ENCODE data around the gene PARP12. TPM values are rescaled to one million over a fixed set of nuclear protein-coding genes. Genes with fewer than 3 reads are reported as not detected.

The PARP12 gene
- total and polyA plus RNA-seq, 2 of the 8 experiments (the other 6 are each of a cell fraction or from before 2014, with no cell fraction given): 9.0 to 21.5 TPM

DNA sequence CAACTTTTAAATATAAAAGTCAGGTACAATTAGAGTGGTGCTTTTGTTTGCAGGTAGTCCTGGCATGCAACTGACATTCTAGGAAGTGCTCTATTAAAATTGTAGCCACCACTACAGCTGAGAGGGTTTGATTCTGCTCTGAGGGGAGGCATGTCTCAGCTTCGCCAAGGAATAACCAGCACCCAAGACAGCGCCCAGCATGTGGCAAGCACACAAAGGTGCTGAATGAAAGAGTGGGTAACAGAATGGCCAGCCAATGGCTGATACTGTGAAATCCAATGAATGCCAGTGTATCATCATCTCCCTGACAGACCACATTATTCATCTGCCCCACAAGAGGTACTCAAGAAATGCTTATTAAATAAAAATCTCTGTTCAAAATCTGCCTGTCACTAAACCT, 6.9 kb downstream of the PARP12 start:
- Histone ChIP-seq H3K9me3 (ENCODE audit: insufficient read depth in 2 of 2, low read depth in 1 of 2, low read length in 1 of 2) (no peaks in the 10 kb centered on the region), H2AK5ac (ENCODE audit: low read depth, low read length) (no peak overlapping the region), H2BK120ac (replicated peaks; ENCODE audit: low read depth, low read length) (no peak overlapping the region), H3K36me3 (ENCODE audit: control insufficient read depth in 2 of 4, insufficient read depth in 4 of 4, low read length in 3 of 4) (no peaks in the 10 kb centered on the region), H4K8ac (ENCODE audit: extremely low read depth, insufficient read depth, low read length) (no peak overlapping the region), H3K4ac (replicated peaks; ENCODE audit: insufficient read length, low read depth, low read length) (no peak overlapping the region), H3K27me3 (replicated peaks in 1 of 4; ENCODE audit: control insufficient read depth in 3 of 4, extremely low read depth in 1 of 4, insufficient read depth in 3 of 4, low read length in 3 of 4) (peaks cover 0 to 2% (median 0%) of the 10 kb centered on the region in 4 experiments; a peak in 1 of 7 replicates), H2AFZ (ENCODE audit: low read length) (no peak overlapping the region), H3K23ac (ENCODE audit: insufficient read length) (no peak overlapping the region), H2BK5ac (ENCODE audit: low read depth, low read length) (no peak overlapping the region), H3K9ac (replicated peaks in 1 of 4; ENCODE audit: extremely low read depth in 1 of 4, low read depth in 3 of 4, low read length in 3 of 4) (no peak overlapping the region), H2BK20ac (ENCODE audit: low read length) (no peak overlapping the region), H3K4me3 (ENCODE audit: extremely low read depth in 1 of 4, insufficient read depth in 2 of 4, low read depth in 3 of 4, low read length in 4 of 4) (no peak overlapping the region), H3K79me2 (ENCODE audit: control insufficient read depth in 1 of 2, insufficient read depth in 2 of 2, low read length in 2 of 2) (no peaks in the 10 kb centered on the region), H3K56ac (replicated peaks; ENCODE audit: insufficient read length, low read depth, low read length) (no peak overlapping the region), H4K20me1 (replicated peaks in 1 of 2; ENCODE audit: control insufficient read depth in 1 of 2, insufficient read depth in 2 of 2, low read length in 2 of 2) (peaks cover 0 to 2% of the 10 kb centered on the region in 2 experiments), H4K5ac (ENCODE audit: insufficient read length, low read depth, low read length) (no peak overlapping the region), H3K4me2 (ENCODE audit: insufficient read depth in 1 of 2, low read depth in 2 of 2, low read length in 2 of 2) (no peak overlapping the region), H3K27ac (ENCODE audit: low read depth, low read length) (no peak overlapping the region), H3K23me2 (ENCODE audit: low read depth, low read length) (no peaks in the 10 kb centered on the region), H2BK15ac (ENCODE audit: low read length) (no peak overlapping the region), H4K91ac (replicated peaks; ENCODE audit: insufficient read length, low read length) (no peak overlapping the region), H3K14ac (ENCODE audit: insufficient read length) (no peak overlapping the region), H3K79me1 (ENCODE audit: low read depth, low read length) (no peaks in the 10 kb centered on the region), H2BK12ac (ENCODE audit: low read depth, low read length) (no peak overlapping the region), H3K18ac (ENCODE audit: extremely low read depth, low read length) (no peak overlapping the region), H3K4me1 (replicated peaks in 1 of 4; ENCODE audit: control insufficient read depth in 3 of 4, insufficient read depth in 4 of 4, low read length in 3 of 4) (no peaks in the 10 kb centered on the region)
- POLR2A ChIA-PET (ENCODE audit: partially characterized antibody): no interaction called here
- FAIRE-seq: no peak
- no peak for DNase-seq (ENCODE audit: low read depth in 1 of 2, low spot score in 2 of 2)
- CTCF ChIA-PET (ENCODE audit: partially characterized antibody): interaction anchor here (1.4 to 1.6 kb wide), 2 partner anchors 50 to 454 kb away, joined by 3 to 5 read pairs; no protein-coding TSS in a partner anchor
- 100% methylated on average over 2 of the region's 2 CpGs; no CpG with 5 or more reads in 1 of the 2 experiments for WGBS, 2 experiments (ENCODE audit: extremely low coverage in 1 of 2, insufficient coverage in 1 of 2, insufficient read length in 1 of 2, insufficient replicate concordance in 2 of 2, low coverage in 1 of 2, low lambda C conversion rate in 2 of 2, missing lambda C conversion rate in 1 of 2)
- TF ChIP-seq TAF7 (optimal IDR thresholded peaks at IDR 0.05; ENCODE audit: borderline replicate concordance, low read depth, low read length) (no peak), SIN3A (conservative IDR thresholded peaks at IDR 0.05 in 1 of 2, IDR thresholded peaks at IDR 0.05 in 1 of 2; ENCODE audit: low read depth in 1 of 2, low read length in 2 of 2) (no peak), RBBP5 (IDR thresholded peaks at IDR 0.05; ENCODE audit: borderline replicate concordance, low read depth, low read length) (no peak), SP2 (IDR thresholded peaks at IDR 0.05; ENCODE audit: low read length) (no peak), JUN (IDR thresholded peaks at IDR 0.05; ENCODE audit: low read depth, low read length) (no peak), SRF (IDR thresholded peaks at IDR 0.05; ENCODE audit: low read depth, low read length) (no peak), BACH1 (IDR thresholded peaks at IDR 0.05; ENCODE audit: low read length) (no peak), SP4 (IDR thresholded peaks at IDR 0.05; ENCODE audit: low read length) (no peak), RFX5 (IDR thresholded peaks at IDR 0.05; ENCODE audit: borderline replicate concordance, low read depth, low read length) (no peak), EGR1 (IDR thresholded peaks at IDR 0.05; ENCODE audit: borderline replicate concordance, low read depth, low read length) (no peak), ATF3 (IDR thresholded peaks at IDR 0.05; ENCODE audit: insufficient read depth, low read depth, low read length) (no peak), CBX5 (IDR thresholded peaks at IDR 0.05; ENCODE audit: low read depth, low read length) (no peak), CBX8 (IDR thresholded peaks at IDR 0.05; ENCODE audit: borderline replicate concordance, low read depth, low read length) (no peak), TAF1 (IDR thresholded peaks at IDR 0.05; ENCODE audit: low read depth, low read length) (no peak)

Data from H1 (cell line).